ENCODE measurements around the gene NDUFB6. TPM values are rescaled to one million over a fixed set of nuclear protein-coding genes. Genes with fewer than 3 reads are reported as not detected.

NDUFB6 gene
- total and polyA plus RNA-seq, 10 of the 15 experiments (the other 5 are each of a cell fraction or from before 2014, with no cell fraction given): 26.3 to 269 (median 61.4) TPM

- TF ChIP-seq KDM1A (IDR thresholded peaks at IDR 0.05; ENCODE audit: borderline replicate concordance): no peak
- TF ChIP-seq GATAD2B (conservative IDR thresholded peaks at IDR 0.05; ENCODE audit: low read depth): no peak
- TF ChIP-seq IRF4 (IDR thresholded peaks at IDR 0.05; ENCODE audit: low read depth, low read length): 0 out of 2 replicates have a peak, but pooled peaks have one; percentile 17
- peak; percentile 96 for TF ChIP-seq CHD2 (IDR thresholded peaks at IDR 0.05; ENCODE audit: borderline replicate concordance, low read depth, low read length)
- TF ChIP-seq ZBTB40 (IDR thresholded peaks at IDR 0.05; ENCODE audit: borderline replicate concordance): peak; percentile 90
- no peak for TF ChIP-seq KAT2A (conservative IDR thresholded peaks at IDR 0.05; ENCODE audit: control insufficient read depth, low read depth, low read length)
- no peak for TF ChIP-seq PBX3 (IDR thresholded peaks at IDR 0.05; ENCODE audit: insufficient replicate concordance, low read depth, low read length)
- TF ChIP-seq USF2 (IDR thresholded peaks at IDR 0.05; ENCODE audit: borderline replicate concordance, low read depth, low read length): no peak
- peak; percentile 93 for TF ChIP-seq POLR2AphosphoS2 (IDR thresholded peaks at IDR 0.05; ENCODE audit: low read depth, low read length)
- peak; percentile 19 to 40; a peak in 1 of 4 replicates for TF ChIP-seq BHLHE40 (IDR thresholded peaks at IDR 0.05; ENCODE audit: borderline replicate concordance in 1 of 2, low read depth in 2 of 2, low read length in 1 of 2)
- TF ChIP-seq POLR2AphosphoS5 (IDR thresholded peaks at IDR 0.05; ENCODE audit: low read length): peak; percentile 88
- no peak for TF ChIP-seq CUX1 (IDR thresholded peaks at IDR 0.05; ENCODE audit: insufficient replicate concordance, low read depth, low read length)
- peak; percentile 20; the same call in 1 of the 2 replicates for TF ChIP-seq PAX5 (IDR thresholded peaks at IDR 0.05; ENCODE audit: borderline replicate concordance, low read depth, low read length)
- no peak for TF ChIP-seq ZZZ3 (IDR thresholded peaks at IDR 0.05; ENCODE audit: control insufficient read depth, insufficient read length, low read depth)
- no peak for TF ChIP-seq ZNF384 (IDR thresholded peaks at IDR 0.05; ENCODE audit: borderline replicate concordance, low read depth, low read length)
- TF ChIP-seq SRF (IDR thresholded peaks at IDR 0.05; ENCODE audit: low read depth in 2 of 2, low read length in 2 of 2): peak; percentile 51 to 91
- no peak for TF ChIP-seq MTA3 (IDR thresholded peaks at IDR 0.05; ENCODE audit: borderline replicate concordance, low read length)
These were observed at the start of gene NDUFB6 (continued) for GRCh38 chr9:32572900-32573523.

Measured in GM12878 (cell line).